ENCODE results near the gene THAP7. TPM values are rescaled to one million over a fixed set of nuclear protein-coding genes. Genes with fewer than 3 reads are reported as not detected.

Gene THAP7
- total RNA-seq, 2 experiments from 2014 or later = 25.1 to 27.2 TPM

- CTCF ChIA-PET = no interaction called here
Observed at GRCh38 chr22:20988573-20989322, 13.2 kb downstream of the THAP7 start.

GRCh38 chr22:20987375-20987774 lies 14.5 kb downstream of the THAP7 start:
- ATAC-seq (no peak), DNase-seq (no peak)
- no peak overlapping the region for H3K27ac Mint-ChIP-seq
- ChIA-PET POLR2A (no interaction called here), CTCF (no interaction called here)
- intact Hi-C loops (cut with DNase I, micrococcal nuclease) = no loop called here
- H3K36me3 Mint-ChIP-seq (ENCODE audit: low read depth) = peaks cover 17% of the 10 kb centered on the region
- H3K9me3 Mint-ChIP-seq (ENCODE audit: low read depth) = no peaks in the 10 kb centered on the region
- no peaks in the 10 kb centered on the region for H3K27me3 Mint-ChIP-seq
- peaks cover 14% of the 10 kb centered on the region for H3K4me1 Mint-ChIP-seq
- no peak overlapping the region for H3K4me3 Mint-ChIP-seq

More at GRCh38 chr22:20988573-20989322, 13.2 kb downstream of the THAP7 start:
- no peak overlapping the region for H3K4me3 Mint-ChIP-seq
- H3K27ac Mint-ChIP-seq = no peak overlapping the region
- peaks cover 15% of the 10 kb centered on the region for H3K36me3 Mint-ChIP-seq (ENCODE audit: low read depth)
- intact Hi-C loops (cut with DNase I, micrococcal nuclease) = no loop called here
- no peaks in the 10 kb centered on the region for H3K9me3 Mint-ChIP-seq (ENCODE audit: low read depth)
- H3K27me3 Mint-ChIP-seq = no peaks in the 10 kb centered on the region
- ATAC-seq = no peak
- POLR2A ChIA-PET = no interaction called here
- DNase-seq = no peak
- H3K4me1 Mint-ChIP-seq = peaks cover 5% of the 10 kb centered on the region

- Mint-ChIP-seq H3K27ac (no peak overlapping the region), H3K9me3 (ENCODE audit: low read depth) (no peaks in the 10 kb centered on the region), H3K4me3 (no peak overlapping the region), H3K4me1 (peaks cover 16% of the 10 kb centered on the region), H3K27me3 (no peaks in the 10 kb centered on the region), H3K36me3 (ENCODE audit: low read depth) (peaks cover 17% of the 10 kb centered on the region)
- no peak for DNase-seq
- intact Hi-C loops (cut with DNase I, micrococcal nuclease) = no loop called here
- no peak for ATAC-seq
- CTCF ChIA-PET = no interaction called here
- POLR2A ChIA-PET = no interaction called here
Observed at GRCh38 chr22:20986365-20986764, 15.6 kb downstream of the THAP7 start.

- CTCF ChIA-PET = no interaction called here
Observed at GRCh38 chr22:20985720-20986119, 16.2 kb downstream of the THAP7 start.

GRCh38 chr22:20983081-20983771 lies 18.7 kb downstream of the THAP7 start:
- Mint-ChIP-seq H3K27me3 (no peaks in the 10 kb centered on the region), H3K4me1 (peaks cover 40% of the 10 kb centered on the region), H3K9me3 (ENCODE audit: low read depth) (peaks cover 3% of the 10 kb centered on the region), H3K27ac (peak overlapping the region; percentile 92), H3K36me3 (ENCODE audit: low read depth) (peaks cover 14% of the 10 kb centered on the region), H3K4me3 (peak overlapping the region; percentile 98)
- ChIA-PET POLR2A (interaction anchor here (1.2 to 1.4 kb wide), 2 partner anchors 11 to 19 kb away, joined by 3 to 9 read pairs; partner anchors contain the start of gene THAP7), CTCF (interaction anchor here (0.8 to 1.4 kb wide), 3 partner anchors 15 to 27 kb away, joined by 4 to 6 read pairs (median 5); partner anchors contain the start of gene THAP7)
- DNase-seq = no peak
- ATAC-seq = no peak
- intact Hi-C loops (cut with DNase I, micrococcal nuclease) = no loop called here

More at GRCh38 chr22:20985720-20986119, 16.2 kb downstream of the THAP7 start:
- Mint-ChIP-seq H3K4me3 (no peak overlapping the region), H3K9me3 (ENCODE audit: low read depth) (no peaks in the 10 kb centered on the region), H3K27me3 (no peaks in the 10 kb centered on the region), H3K36me3 (ENCODE audit: low read depth) (peaks cover 14% of the 10 kb centered on the region), H3K27ac (no peak overlapping the region), H3K4me1 (peaks cover 22% of the 10 kb centered on the region)
- intact Hi-C loops (cut with DNase I, micrococcal nuclease) = no loop called here
- ATAC-seq (no peak), DNase-seq (no peak)
- POLR2A ChIA-PET = no interaction called here

GRCh38 chr22:20982563-20982882 lies 19.4 kb downstream of the THAP7 start:
- DNase-seq (peak; percentile 25), ATAC-seq (no peak)
- Mint-ChIP-seq H3K4me1 (peaks cover 40% of the 10 kb centered on the region), H3K27me3 (no peaks in the 10 kb centered on the region), H3K36me3 (ENCODE audit: low read depth) (peaks cover 14% of the 10 kb centered on the region), H3K9me3 (ENCODE audit: low read depth) (peaks cover 3% of the 10 kb centered on the region), H3K27ac (peak overlapping the region; percentile 92), H3K4me3 (peak overlapping the region; percentile 98)
- intact Hi-C loops (cut with DNase I, micrococcal nuclease) = loop anchor here in 1 of 2 experiments (1.0 kb wide), 3 partner anchors 20 to 65 kb away; partner anchors contain the start of genes CRKL and THAP7
- CTCF ChIA-PET = interaction anchor here (0.6 to 2.2 kb wide), 8 partner anchors 8 to 31 kb away, joined by 3 to 10 read pairs (median 4); partner anchors contain the start of gene THAP7
- POLR2A ChIA-PET = interaction anchor here (0.9 to 1.4 kb wide), 4 partner anchors 10 to 20 kb away, joined by 3 to 9 read pairs (median 4); partner anchors contain the start of gene THAP7

GRCh38 chr22:20981787-20982562 lies 19.9 kb downstream of the THAP7 start, which contains the start of gene LZTR1:
Gene LZTR1 (plus strand): TSS chr22:20982297. CDS start chr22:20982372, 75 bp downstream.
- intact Hi-C loops (cut with DNase I, micrococcal nuclease) = loop anchor here (1.0 to 2.0 kb wide), 4 partner anchors 19 to 65 kb away; partner anchors contain the start of genes CRKL (in 1 of the 2) and THAP7 (in 1 of the 2)
- POLR2A ChIA-PET = interaction anchor here (0.9 to 1.4 kb wide), 4 partner anchors 9 to 20 kb away, joined by 3 to 9 read pairs (median 4); partner anchors contain the start of gene THAP7
- DNase-seq (peak; percentile 85), ATAC-seq (peak; percentile 74)
- Mint-ChIP-seq H3K4me3 (peak within 1 kb of the TSS; percentile 98), H3K36me3 (ENCODE audit: low read depth) (peaks cover 14% of the 10 kb centered on the region), H3K27me3 (no peaks in the 10 kb centered on the region), H3K4me1 (peaks cover 40% of the 10 kb centered on the region), H3K9me3 (ENCODE audit: low read depth) (peaks cover 3% of the 10 kb centered on the region), H3K27ac (peak within 1 kb of the TSS; percentile 92)
- CTCF ChIA-PET = interaction anchor here (0.6 to 2.2 kb wide), 12 partner anchors 8 to 1022 kb away, joined by 3 to 10 read pairs (median 3); partner anchors contain the start of gene THAP7

- Mint-ChIP-seq H3K4me3 (peak overlapping the region; percentile 98), H3K9me3 (ENCODE audit: low read depth) (peaks cover 3% of the 10 kb centered on the region), H3K36me3 (ENCODE audit: low read depth) (peaks cover 8% of the 10 kb centered on the region), H3K27me3 (no peaks in the 10 kb centered on the region), H3K27ac (peak overlapping the region; percentile 92), H3K4me1 (peaks cover 40% of the 10 kb centered on the region)
- ChIA-PET POLR2A (interaction anchor here (0.6 kb wide), 1 partner anchor 9 kb away, joined by 6 read pairs; no protein-coding TSS in a partner anchor), CTCF (interaction anchor here (0.6 to 2.2 kb wide), 5 partner anchors 9 to 1023 kb away, joined by 3 to 10 read pairs (median 3); no protein-coding TSS in a partner anchor)
- no peak for ATAC-seq
- DNase-seq = no peak
- intact Hi-C loops (cut with DNase I, micrococcal nuclease) = loop anchor here in 1 of 2 experiments (2.0 kb wide), 1 partner anchor 20 kb away; no protein-coding TSS in a partner anchor
Observed at GRCh38 chr22:20980938-20981722, 20.8 kb downstream of the THAP7 start.

- ChIA-PET CTCF (interaction anchor here (2.2 kb wide), 1 partner anchor 19 kb away, joined by 10 read pairs; no protein-coding TSS in a partner anchor), POLR2A (interaction anchor here (0.6 kb wide), 1 partner anchor 8 kb away, joined by 6 read pairs; no protein-coding TSS in a partner anchor)
- peak overlapping the region; percentile 92 for H3K27ac Mint-ChIP-seq
- ATAC-seq (no peak), DNase-seq (no peak)
- H3K36me3 Mint-ChIP-seq (ENCODE audit: low read depth) = peaks cover 8% of the 10 kb centered on the region
- intact Hi-C loops (cut with DNase I, micrococcal nuclease) = loop anchor here in 1 of 2 experiments (2.0 kb wide), 1 partner anchor 20 kb away; no protein-coding TSS in a partner anchor
- peaks cover 40% of the 10 kb centered on the region for H3K4me1 Mint-ChIP-seq
- H3K4me3 Mint-ChIP-seq = peak overlapping the region; percentile 98
- peaks cover 3% of the 10 kb centered on the region for H3K9me3 Mint-ChIP-seq (ENCODE audit: low read depth)
- no peaks in the 10 kb centered on the region for H3K27me3 Mint-ChIP-seq
Observed at GRCh38 chr22:20980523-20980922, 21.4 kb downstream of the THAP7 start.

GRCh38 chr22:20979940-20980453 lies 21.9 kb downstream of the THAP7 start:
- Mint-ChIP-seq H3K4me1 (peaks cover 40% of the 10 kb centered on the region), H3K9me3 (ENCODE audit: low read depth) (peaks cover 3% of the 10 kb centered on the region), H3K27me3 (no peaks in the 10 kb centered on the region), H3K27ac (no peak overlapping the region), H3K4me3 (peak overlapping the region; percentile 26), H3K36me3 (ENCODE audit: low read depth) (peaks cover 8% of the 10 kb centered on the region)
- POLR2A ChIA-PET = interaction anchor here (0.8 kb wide), 1 partner anchor 11 kb away, joined by 3 read pairs; no protein-coding TSS in a partner anchor
- DNase-seq (no peak), ATAC-seq (no peak)
- intact Hi-C loops (cut with DNase I, micrococcal nuclease) = loop anchor here (1.0 to 2.0 kb wide), 2 partner anchors 21 to 122 kb away; partner anchors contain the start of gene PI4KA (in 1 of the 2)
- CTCF ChIA-PET = no interaction called here

Measured in activated CD4-positive, alpha-beta T cell treated with anti-CD3 and anti-CD28 coated beads for 36 hours (primary cell).